Measurements from ENCODE around the gene ITLN2.
"Not testable (repeated sequence)": the region's sequence is repeated elsewhere in the genome, so short reads cannot be mapped to it uniquely, and the experiment has no call there.

ITLN2 gene

GRCh38 chr1:160954158-160955104, at the start of gene ITLN2:
Gene ITLN2 (minus strand): TSS chr1:160954809. CDS start chr1:160954741, 68 bp downstream.
- ATAC-seq: peak; percentile 66
- Mint-ChIP-seq H3K36me3 (no peaks in the 10 kb centered on the region), H3K27me3 (no peaks in the 10 kb centered on the region), H3K4me1 (peaks cover 8% of the 10 kb centered on the region), H3K4me3 (no peak within 1 kb of the TSS), H3K27ac (no peak within 1 kb of the TSS), H3K9me3 (no peaks in the 10 kb centered on the region)

GRCh38 chr1:161001525-161001924, 46.9 kb upstream of the ITLN2 start:
- Mint-ChIP-seq H3K36me3 (peaks cover 16% of the 10 kb centered on the region), H3K4me3 (no peak overlapping the region), H3K27ac (peak overlapping the region; percentile 46), H3K4me1 (peaks cover 17% of the 10 kb centered on the region), H3K27me3 (no peaks in the 10 kb centered on the region), H3K9me3 (no peaks in the 10 kb centered on the region)
- no peak for ATAC-seq

- ATAC-seq: no peak
- Mint-ChIP-seq H3K36me3 (peaks cover 16% of the 10 kb centered on the region), H3K9me3 (no peaks in the 10 kb centered on the region), H3K4me1 (peaks cover 17% of the 10 kb centered on the region), H3K27me3 (no peaks in the 10 kb centered on the region), H3K4me3 (no peak overlapping the region), H3K27ac (peak overlapping the region; percentile 46)
Observed at GRCh38 chr1:161000736-161001480, 46.3 kb upstream of the ITLN2 start.

- Mint-ChIP-seq H3K9me3 (no peaks in the 10 kb centered on the region), H3K4me3 (no peak overlapping the region), H3K27ac (no peak overlapping the region), H3K27me3 (no peaks in the 10 kb centered on the region), H3K36me3 (peaks cover 16% of the 10 kb centered on the region), H3K4me1 (peaks cover 17% of the 10 kb centered on the region)
- peak; percentile 67 for ATAC-seq
Observed at GRCh38 chr1:160999376-160999775, 44.8 kb upstream of the ITLN2 start.

- ATAC-seq: peak; percentile 77
- Mint-ChIP-seq H3K27me3 (no peaks in the 10 kb centered on the region), H3K4me3 (no peak overlapping the region), H3K27ac (peak overlapping the region; percentile 57), H3K9me3 (no peaks in the 10 kb centered on the region), H3K4me1 (peaks cover 17% of the 10 kb centered on the region), H3K36me3 (peaks cover 16% of the 10 kb centered on the region)
Observed at GRCh38 chr1:160997323-160998038, 42.9 kb upstream of the ITLN2 start.

GRCh38 chr1:160996178-160996577, 41.6 kb upstream of the ITLN2 start:
- H3K9me3 Mint-ChIP-seq: no peaks in the 10 kb centered on the region
- H3K27ac Mint-ChIP-seq: no peak overlapping the region
- H3K36me3 Mint-ChIP-seq: peaks cover 16% of the 10 kb centered on the region
- ATAC-seq: peak; percentile 57
- no peaks in the 10 kb centered on the region for H3K27me3 Mint-ChIP-seq
- H3K4me1 Mint-ChIP-seq: peaks cover 10% of the 10 kb centered on the region
- H3K4me3 Mint-ChIP-seq: no peak overlapping the region

- Mint-ChIP-seq H3K4me1 (peaks cover 18% of the 10 kb centered on the region), H3K36me3 (no peaks in the 10 kb centered on the region), H3K27me3 (no peaks in the 10 kb centered on the region), H3K27ac (no peak overlapping the region), H3K4me3 (no peak overlapping the region), H3K9me3 (no peaks in the 10 kb centered on the region)
- no peak for ATAC-seq
Observed at GRCh38 chr1:160993544-160994193, 39.1 kb upstream of the ITLN2 start.

- not testable (repeated sequence) for H3K9me3 Mint-ChIP-seq, H3K27ac Mint-ChIP-seq
Observed at GRCh38 chr1:160992036-160992435, 37.4 kb upstream of the ITLN2 start.

GRCh38 chr1:160987359-160988050, 32.9 kb upstream of the ITLN2 start:
- no peaks in the 10 kb centered on the region for H3K9me3 Mint-ChIP-seq
- no peak for ATAC-seq
- peaks cover 7% of the 10 kb centered on the region for H3K4me1 Mint-ChIP-seq
- H3K27ac Mint-ChIP-seq: no peak overlapping the region
- H3K27me3 Mint-ChIP-seq: peaks cover 3% of the 10 kb centered on the region
- H3K4me3 Mint-ChIP-seq: no peak overlapping the region
- H3K36me3 Mint-ChIP-seq: no peaks in the 10 kb centered on the region

More at GRCh38 chr1:160992036-160992435, 37.4 kb upstream of the ITLN2 start:
- H3K36me3 Mint-ChIP-seq, ATAC-seq, H3K4me3 Mint-ChIP-seq, H3K27me3 Mint-ChIP-seq: not testable (repeated sequence)
- peaks cover 11% of the 10 kb centered on the region for H3K4me1 Mint-ChIP-seq

GRCh38 chr1:160985723-160986122, 31.1 kb upstream of the ITLN2 start:
- Mint-ChIP-seq H3K27ac (no peak overlapping the region), H3K4me1 (peaks cover 21% of the 10 kb centered on the region), H3K36me3 (no peaks in the 10 kb centered on the region), H3K27me3 (peaks cover 21% of the 10 kb centered on the region), H3K4me3 (no peak overlapping the region), H3K9me3 (no peaks in the 10 kb centered on the region)
- ATAC-seq: no peak

GRCh38 chr1:160981584-160982411, 27.2 kb upstream of the ITLN2 start:
- H3K9me3 Mint-ChIP-seq: no peaks in the 10 kb centered on the region
- H3K27ac Mint-ChIP-seq: no peak overlapping the region
- no peaks in the 10 kb centered on the region for H3K36me3 Mint-ChIP-seq
- H3K27me3 Mint-ChIP-seq: peaks cover 23% of the 10 kb centered on the region
- H3K4me3 Mint-ChIP-seq: peak overlapping the region; percentile 65
- peaks cover 13% of the 10 kb centered on the region for H3K4me1 Mint-ChIP-seq
- ATAC-seq: peak; percentile 54

- Mint-ChIP-seq H3K4me3 (no peak overlapping the region), H3K27me3 (peaks cover 23% of the 10 kb centered on the region), H3K27ac (no peak overlapping the region), H3K4me1 (peaks cover 13% of the 10 kb centered on the region), H3K9me3 (no peaks in the 10 kb centered on the region), H3K36me3 (no peaks in the 10 kb centered on the region)
- ATAC-seq: no peak
Observed at GRCh38 chr1:160979286-160979685, 24.7 kb upstream of the ITLN2 start.

- no peaks in the 10 kb centered on the region for H3K36me3 Mint-ChIP-seq
- H3K9me3 Mint-ChIP-seq: no peaks in the 10 kb centered on the region
- H3K4me1 Mint-ChIP-seq: peaks cover 13% of the 10 kb centered on the region
- no peak overlapping the region for H3K4me3 Mint-ChIP-seq
- H3K27me3 Mint-ChIP-seq: peaks cover 23% of the 10 kb centered on the region
- H3K27ac Mint-ChIP-seq: no peak overlapping the region
- no peak for ATAC-seq
Observed at GRCh38 chr1:160978510-160978927, 23.9 kb upstream of the ITLN2 start.

Measured in stimulated activated memory B cell treated with anti-CD40 and anti-IgM and Interleukin-4, amounts not matched to agents 10 μg/mL and 1 μg/mL and 100 μg/mL, for 72 hours (primary cell).